BJ (cell line): ENCODE measurements around the gene FLNA. TPM values are rescaled to one million over a fixed set of nuclear protein-coding genes. Genes with fewer than 3 reads are reported as not detected.

Experiments used
- CTCF ChIA-PET: fragments of 350-600 bp; formaldehyde crosslinking; extraction: SDS; loops from one replicate; lab custom pipeline; 2021; ENCODE audit warnings: antibody characterized with exemption, inconsistent platforms; lab: Yijun Ruan, JAX
- POLR2A ChIA-PET: fragments of 300-600 bp; sonication (Branson Sonifier 250); formaldehyde crosslinking; extraction: SDS; loops from one replicate; lab custom pipeline; 2021; ENCODE audit warnings: antibody characterized with exemption; lab: Charles Lee
- DNase-seq: peaks from one replicate; pipeline ENCODE4 v3.0.0-alpha.2; 2011; ENCODE audit warnings: low read depth
- H3K27me3 ChIP-seq: 2 replicates; pipeline ENCODE4 v1.6.0; 2011; ENCODE audit warnings: low read length; ENCODE audit not compliant: control insufficient read depth, insufficient read depth
- H3K36me3 ChIP-seq: 2 replicates; pipeline ENCODE4 v1.5.1; 2011; ENCODE audit warnings: low read length; ENCODE audit not compliant: control insufficient read depth, insufficient read depth
- H3K4me3 ChIP-seq: 2 replicates; pipeline ENCODE4 v1.5.1; 2011; ENCODE audit warnings: low read depth, mild to moderate bottlenecking, control low read depth, low read length
- CTCF ChIP-seq: IDR thresholded peaks from 2 replicates; pipeline ENCODE4 v1.5.1; 2011; ENCODE audit warnings: low read depth, mild to moderate bottlenecking, control low read depth, inconsistent platforms, low read length, moderate library complexity; ENCODE audit not compliant: insufficient read depth
- polyA plus RNA-seq: library from polyadenylated mRNA; depleted of rRNA; stranded (reverse); fragments of >200 nt; gene quantifications from 2 replicates; pipeline ENCODE4 v1.2.3, GENCODE V29; 2011

The FLNA gene
- polyA plus RNA-seq, 1 experiment: 1,740 TPM

- TF ChIP-seq CTCF: no peak
- CTCF ChIA-PET: no interaction called here
- H3K27me3 ChIP-seq: no peaks in the 10 kb centered on the region
- H3K4me3 ChIP-seq: peak overlapping the region; percentile 69
- peaks cover 6% of the 10 kb centered on the region; the same call in 1 of the 2 replicates for H3K36me3 ChIP-seq
- DNase-seq: no peak
- POLR2A ChIA-PET: no interaction called here
Measured at GRCh38 chrX:154380787-154381186, 6.4 kb upstream of the FLNA start.

GRCh38 chrX:154380153-154380552, 5.7 kb upstream of the FLNA start:
- POLR2A ChIA-PET: no interaction called here
- Histone ChIP-seq H3K36me3 (peaks cover 6% of the 10 kb centered on the region; the same call in 1 of the 2 replicates), H3K27me3 (no peaks in the 10 kb centered on the region), H3K4me3 (peak overlapping the region; percentile 69)
- no peak for DNase-seq
- CTCF ChIA-PET: interaction anchor here (1.0 kb wide), 1 partner anchor 18 kb away, joined by 3 read pairs; the partner anchor contains the start of gene RPL10
- TF ChIP-seq CTCF: no peak

GRCh38 chrX:154379569-154379951, 5.1 kb upstream of the FLNA start:
- Histone ChIP-seq H3K27me3 (no peaks in the 10 kb centered on the region), H3K4me3 (peak overlapping the region; percentile 69), H3K36me3 (peaks cover 6% of the 10 kb centered on the region; the same call in 1 of the 2 replicates)
- no peak for TF ChIP-seq CTCF
- no peak for DNase-seq
- POLR2A ChIA-PET: no interaction called here
- CTCF ChIA-PET: interaction anchor here (1.0 kb wide), 1 partner anchor 18 kb away, joined by 3 read pairs; the partner anchor contains the start of gene RPL10

- peak; percentile 89 for DNase-seq
- POLR2A ChIA-PET: no interaction called here
- TF ChIP-seq CTCF: no peak
- H3K4me3 ChIP-seq: peak within 1 kb of the TSS; percentile 69
- no peaks in the 10 kb centered on the region for H3K27me3 ChIP-seq
- CTCF ChIA-PET: interaction anchor here (1.0 kb wide), 1 partner anchor 19 kb away, joined by 3 read pairs; the partner anchor contains the start of gene RPL10
- peaks cover 6% of the 10 kb centered on the region; the same call in 1 of the 2 replicates for H3K36me3 ChIP-seq
Measured at GRCh38 chrX:154378799-154379568, 4.5 kb upstream of the FLNA start, which contains the start of gene EMD. Gene EMD, plus strand, starts transcription at chrX:154379295. Its CDS starts 190 bp downstream, at chrX:154379485.

- DNase-seq: no peak
- ChIA-PET POLR2A (no interaction called here), CTCF (no interaction called here)
- no peaks in the 10 kb centered on the region for H3K27me3 ChIP-seq
- peaks cover 6% of the 10 kb centered on the region; the same call in 1 of the 2 replicates for H3K36me3 ChIP-seq
- 0 out of 2 replicates have a peak, but pooled peaks have one; percentile 7 for TF ChIP-seq CTCF
- peak overlapping the region; percentile 42 for H3K4me3 ChIP-seq
Measured at GRCh38 chrX:154378059-154378798, 3.8 kb upstream of the FLNA start.
